ENCODE results near the gene PDE4B.

PDE4B gene

DNA sequence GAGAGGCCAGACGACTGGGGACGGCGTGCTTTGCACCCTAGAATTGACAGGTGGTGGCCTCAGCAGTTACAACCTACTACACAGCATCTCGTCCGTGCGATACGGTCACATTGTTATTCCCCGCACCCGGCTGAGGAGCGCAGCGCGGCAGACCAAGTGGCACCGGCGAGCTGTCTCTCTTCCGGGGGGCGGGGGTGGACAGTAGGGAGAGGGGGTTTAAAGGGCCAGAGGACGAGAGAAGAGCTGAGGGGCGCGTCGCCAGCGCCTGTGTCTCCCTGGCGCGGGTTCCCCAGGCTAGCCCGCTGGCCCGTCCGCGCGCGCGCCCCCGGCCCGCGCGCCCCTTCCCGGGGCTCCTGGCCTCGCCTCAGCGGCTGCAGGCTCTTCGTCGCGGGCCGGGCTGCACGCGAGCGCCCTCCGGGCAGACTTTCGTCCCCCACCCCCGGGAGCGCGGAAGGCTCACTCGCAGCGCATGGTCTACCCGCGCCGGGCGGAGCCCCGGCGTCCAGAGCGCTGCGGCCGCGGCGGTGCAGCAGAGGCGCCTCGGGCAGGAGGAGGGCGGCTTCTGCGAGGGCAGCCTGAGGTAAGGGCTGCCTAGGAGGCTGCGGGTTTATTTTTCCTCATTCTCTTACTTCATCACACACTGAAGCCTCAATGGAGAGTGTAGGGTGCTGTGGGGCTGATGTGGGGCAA lies at the start of gene PDE4B:
PDE4B (plus strand) TSS at position 227 of the 690 bp plus-strand sequence.
- no peak for DNase-seq (ENCODE audit: low read depth in 2 of 2)

DNA sequence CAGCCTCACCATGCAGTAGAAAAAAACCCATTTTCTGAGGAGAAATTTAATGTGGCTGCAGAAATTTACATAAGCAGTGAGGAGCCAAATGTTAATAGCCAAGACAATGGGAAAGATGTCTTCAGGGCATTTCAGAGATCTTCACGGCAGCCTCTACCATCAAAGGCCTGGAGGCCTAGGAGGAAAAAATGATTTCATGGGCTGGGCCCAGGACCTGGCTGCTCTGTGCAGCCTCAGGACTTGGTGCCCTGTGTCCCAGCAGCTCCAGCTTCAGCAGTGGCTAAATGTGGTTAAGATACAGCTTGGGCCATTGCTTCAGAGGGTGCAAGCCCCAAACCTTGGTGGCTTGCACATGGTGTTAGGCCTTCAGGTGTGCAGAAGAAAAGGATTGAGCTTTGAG lies 48.0 kb upstream of the PDE4B start:
- no peak for DNase-seq (ENCODE audit: low read depth in 2 of 2)

DNA sequence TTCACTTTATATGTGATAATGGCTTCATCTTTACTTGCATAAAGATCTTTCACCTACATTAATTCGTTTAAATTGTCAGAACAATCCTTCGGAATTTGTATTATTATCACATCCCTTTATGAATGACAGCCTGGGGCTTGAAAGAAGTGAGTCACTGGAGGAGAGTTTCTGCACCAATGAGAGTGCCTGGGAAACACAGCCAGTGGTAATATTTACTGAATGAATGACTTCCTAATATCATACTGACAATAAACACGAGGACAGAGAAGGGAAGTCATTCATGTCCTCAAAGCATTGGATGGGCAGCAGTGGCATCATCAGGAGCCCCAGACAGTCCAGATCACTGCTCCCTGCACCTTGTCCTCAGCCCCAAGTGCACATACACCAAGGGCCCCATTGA lies 40.7 kb upstream of the PDE4B start:
- DNase-seq (ENCODE audit: low read depth in 2 of 2) = no peak

DNA sequence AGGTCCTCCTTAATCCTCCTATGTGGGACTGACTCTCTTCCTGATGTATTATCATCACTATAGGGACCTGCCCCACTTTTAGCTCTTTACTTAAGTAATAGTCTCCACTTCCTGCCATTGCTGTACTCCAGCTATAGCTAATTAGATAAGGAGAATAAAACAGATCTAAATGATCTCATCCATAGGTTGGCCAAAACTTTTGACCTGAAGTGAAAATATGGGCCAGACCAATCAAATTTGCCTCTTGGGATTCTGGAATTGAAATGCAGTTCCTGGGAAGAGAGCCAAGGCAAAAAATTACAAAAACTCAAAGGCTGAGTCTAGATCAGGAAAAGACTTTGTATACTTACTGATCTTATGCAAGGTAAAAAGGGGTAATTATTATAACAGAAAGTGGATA lies 36.1 kb upstream of the PDE4B start:
- no peak for DNase-seq (ENCODE audit: low read depth in 2 of 2)

DNA sequence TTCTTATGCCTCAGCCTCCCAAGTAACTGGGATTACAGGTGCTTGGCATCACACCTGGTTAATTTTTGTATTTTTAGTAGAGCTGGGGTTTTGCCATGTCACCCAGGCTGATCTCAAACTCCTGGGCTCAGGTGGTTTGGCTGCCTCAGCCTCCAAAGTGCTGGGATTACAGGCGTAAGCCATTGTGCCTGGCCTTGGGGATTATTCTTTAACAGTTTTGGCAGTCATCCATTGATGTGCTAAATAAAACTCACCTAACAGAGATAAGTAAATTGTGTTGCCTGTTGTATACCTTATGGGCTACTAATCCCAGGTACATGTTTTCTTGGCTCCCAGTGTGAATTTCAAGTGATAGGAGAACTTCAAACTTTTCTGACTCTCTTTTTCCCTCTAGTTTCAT lies 35.2 kb upstream of the PDE4B start:
- DNase-seq (ENCODE audit: low read depth in 2 of 2) = no peak

DNA sequence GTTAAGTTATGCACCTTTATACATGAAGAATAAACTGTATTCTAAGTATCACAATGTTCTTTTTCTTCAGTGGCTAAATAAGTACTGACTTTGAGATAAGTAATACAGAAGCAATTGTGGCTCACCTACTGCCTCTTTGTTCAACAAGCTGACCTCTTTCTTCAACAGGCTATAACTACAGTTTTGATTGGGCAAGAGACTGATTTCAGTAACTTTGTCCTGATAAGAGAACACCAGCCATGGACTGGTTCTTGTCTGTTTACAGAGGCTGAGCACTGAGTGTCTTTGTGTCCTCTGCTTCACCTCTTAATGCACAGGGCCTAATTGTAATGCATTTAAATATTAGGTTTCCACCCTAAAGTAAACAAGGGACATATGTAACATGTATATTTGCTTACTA lies 34.6 kb upstream of the PDE4B start:
- no peak for DNase-seq (ENCODE audit: low read depth in 2 of 2)

DNA sequence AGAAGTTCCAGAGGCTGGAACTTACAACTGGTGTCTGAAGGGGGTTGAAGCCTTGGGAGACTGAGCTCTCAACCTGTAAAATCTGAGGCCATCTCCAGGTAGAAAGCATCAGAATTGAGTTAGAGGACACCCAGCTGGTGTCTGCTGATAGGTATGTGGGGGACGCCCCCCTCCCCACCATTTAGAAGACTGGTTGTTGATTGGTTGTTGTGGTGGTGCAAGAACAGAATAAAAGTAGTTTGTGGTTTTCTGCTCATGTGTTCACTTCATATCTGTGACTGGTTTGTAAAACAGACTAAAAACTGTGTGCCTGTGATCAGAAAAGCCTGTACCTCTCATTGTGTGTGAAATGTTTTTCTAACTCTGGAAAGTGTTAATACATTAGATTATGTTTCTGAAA lies 33.2 kb upstream of the PDE4B start:
- DNase-seq (ENCODE audit: low read depth in 2 of 2) = no peak

DNA sequence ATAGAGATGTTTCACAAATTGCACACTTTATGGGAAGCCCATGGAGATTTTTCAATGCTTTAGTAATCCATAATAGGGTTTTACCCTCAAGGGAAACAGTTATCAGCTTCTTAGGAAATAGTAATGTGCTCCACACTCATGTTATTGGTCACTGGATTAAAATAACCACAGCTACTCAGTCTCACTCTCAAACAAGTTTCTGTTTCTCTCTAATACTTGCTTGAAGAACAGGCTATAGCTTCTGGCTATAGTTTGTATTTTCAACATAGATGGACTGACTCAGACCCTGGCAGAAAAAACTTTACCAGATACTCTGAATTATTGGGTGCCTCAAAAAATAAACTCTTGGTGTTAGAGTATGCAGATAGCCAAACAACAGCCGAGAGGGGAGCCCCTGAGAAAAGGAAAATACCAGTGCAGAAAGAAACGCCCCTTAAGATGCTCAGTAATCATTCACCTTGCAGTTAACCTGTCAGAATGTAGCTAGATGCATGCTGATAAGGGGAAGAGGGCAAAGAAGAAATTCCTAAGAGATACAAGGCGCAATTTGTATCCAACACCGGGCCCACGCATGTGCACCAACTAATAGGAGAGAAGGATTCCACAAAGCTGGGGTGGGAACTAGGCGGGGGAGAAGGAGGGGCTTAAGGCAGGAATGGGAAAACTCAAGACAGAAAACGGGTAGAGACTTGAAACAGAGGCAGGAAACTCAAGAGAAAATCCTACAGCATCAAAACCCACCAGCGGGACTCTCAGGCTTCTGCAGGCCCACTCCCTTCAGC lies 30.4 kb upstream of the PDE4B start:
- no peak for DNase-seq (ENCODE audit: low read depth in 2 of 2)

DNA sequence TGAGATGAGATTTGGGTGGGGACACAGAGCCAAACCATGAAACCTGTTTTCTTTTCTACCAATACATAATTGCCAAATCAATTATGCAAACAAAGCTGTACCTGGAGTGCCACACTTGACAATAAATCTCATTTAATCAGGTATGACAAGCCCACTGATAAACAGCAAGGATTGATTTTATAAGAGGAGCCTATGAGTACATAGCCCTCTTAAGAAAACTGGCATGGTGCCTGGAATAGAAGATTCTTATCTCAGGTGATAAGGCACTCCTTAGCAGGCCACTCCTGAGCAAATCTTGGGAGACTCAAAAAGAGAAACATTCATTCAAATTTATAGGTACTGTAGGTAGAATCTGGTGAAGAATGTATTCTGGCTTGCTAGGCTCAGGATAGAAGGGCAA lies 28.6 kb upstream of the PDE4B start:
- no peak for DNase-seq (ENCODE audit: low read depth in 2 of 2)

DNA sequence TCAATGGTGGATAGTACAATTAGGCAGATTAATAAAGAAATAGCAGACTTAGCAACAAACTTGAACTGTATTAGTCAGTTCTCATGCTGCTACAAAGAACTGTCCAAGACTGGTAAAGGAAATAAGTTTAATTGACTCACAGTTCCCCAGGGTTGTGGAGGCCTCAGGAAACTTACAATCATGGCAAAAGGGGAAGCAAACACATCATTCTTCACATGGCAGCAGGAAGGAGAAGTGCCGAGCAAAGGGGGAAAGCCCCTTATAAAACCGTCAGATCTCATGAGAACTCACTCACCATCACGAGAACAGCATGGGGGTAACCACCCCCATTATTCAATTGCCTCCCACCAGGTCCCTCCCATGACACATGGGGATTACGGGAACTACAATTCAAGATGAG lies 27.1 kb upstream of the PDE4B start:
- no peak for DNase-seq (ENCODE audit: low read depth in 2 of 2)

DNA sequence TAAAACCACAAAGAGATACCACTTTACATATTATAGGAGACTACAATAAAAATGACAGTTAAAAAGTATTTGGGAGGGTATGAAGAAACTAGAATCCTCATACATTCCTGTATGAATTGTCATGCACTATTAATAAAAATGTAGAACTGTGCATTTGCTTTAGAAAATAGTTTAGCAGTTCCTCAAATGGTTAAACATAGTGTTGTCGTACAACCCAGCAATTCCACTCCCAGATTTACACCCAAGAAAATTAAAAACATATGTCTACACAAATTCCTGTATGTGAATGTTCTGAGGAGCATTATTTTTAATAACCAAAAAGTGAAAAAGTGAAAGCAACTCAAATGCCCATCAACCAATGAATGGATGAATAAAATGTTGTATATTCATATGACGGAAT lies 23.1 kb upstream of the PDE4B start:
- no peak for DNase-seq (ENCODE audit: low read depth in 2 of 2)

DNA sequence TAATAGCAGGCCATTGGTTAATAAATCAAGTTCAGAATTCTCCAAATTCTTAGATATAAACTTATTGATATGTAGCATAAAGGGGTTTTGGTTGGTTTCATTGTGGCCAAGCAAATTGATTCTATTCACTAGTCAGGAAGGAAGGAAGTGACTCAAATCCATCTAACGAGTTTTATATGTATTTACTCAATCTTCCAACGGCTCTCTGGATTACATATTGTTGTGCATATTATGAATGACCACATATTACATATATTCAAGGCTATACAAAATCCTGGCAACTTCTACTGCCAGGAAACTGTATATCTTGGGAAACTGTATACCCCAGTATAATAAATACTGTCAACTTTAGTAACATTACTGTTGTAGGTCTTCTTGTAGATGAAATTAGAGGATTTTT lies 20.1 kb upstream of the PDE4B start:
- DNase-seq (ENCODE audit: low read depth in 2 of 2) = no peak

DNA sequence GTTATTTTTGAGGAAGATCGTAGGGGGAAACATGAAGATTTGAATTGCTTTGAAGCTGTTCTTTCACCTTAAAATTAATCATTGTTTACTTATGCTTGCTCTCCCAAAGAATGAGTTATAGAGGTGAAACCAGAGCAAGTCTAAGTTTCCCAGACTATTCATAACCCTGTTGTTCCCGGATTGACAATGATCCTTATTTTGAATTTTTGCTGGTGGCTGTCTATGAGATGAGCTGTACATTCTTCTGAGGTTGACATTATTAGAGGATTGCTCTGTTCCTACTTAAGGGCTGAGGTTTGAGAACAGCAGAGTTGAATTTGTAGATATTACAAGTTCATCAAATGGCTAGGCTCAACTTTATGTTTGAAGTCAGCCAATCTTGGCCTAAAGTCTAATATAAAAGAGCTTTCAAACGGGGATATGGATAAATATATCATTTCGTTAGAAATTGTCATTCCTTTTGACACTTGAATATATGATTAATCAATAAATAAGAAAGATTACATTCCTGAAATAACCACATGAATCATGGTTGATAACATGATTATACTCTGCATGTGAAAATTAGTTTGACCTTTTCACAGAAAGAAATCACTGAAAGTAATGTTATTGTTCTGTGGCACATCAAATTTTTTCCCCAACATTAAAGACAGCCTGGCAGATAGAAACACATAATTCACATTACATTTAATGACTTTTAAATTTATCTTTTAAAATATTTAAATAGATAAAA lies 19.1 kb upstream of the PDE4B start:
- no peak for DNase-seq (ENCODE audit: low read depth in 2 of 2)

DNA sequence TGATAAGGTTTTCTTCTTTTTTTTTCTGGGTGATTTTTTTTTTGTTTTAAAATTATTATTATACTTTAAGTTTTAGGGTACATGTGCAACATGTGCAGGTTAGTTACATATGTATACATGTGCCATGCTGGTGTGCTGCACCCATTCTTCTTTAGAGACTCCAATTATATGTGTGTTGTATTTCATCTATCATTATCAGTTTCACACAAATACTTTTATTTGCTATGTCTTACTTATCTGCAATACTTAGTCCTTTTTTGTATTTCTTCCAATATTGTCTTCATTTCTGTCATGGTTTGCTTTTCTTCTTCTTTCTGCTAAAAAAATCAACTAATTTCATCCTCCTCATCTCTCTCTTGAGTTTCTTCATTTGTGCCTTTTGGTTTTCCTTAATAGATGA lies 3.9 kb upstream of the PDE4B start:
- no peak for DNase-seq (ENCODE audit: low read depth in 2 of 2)

DNA sequence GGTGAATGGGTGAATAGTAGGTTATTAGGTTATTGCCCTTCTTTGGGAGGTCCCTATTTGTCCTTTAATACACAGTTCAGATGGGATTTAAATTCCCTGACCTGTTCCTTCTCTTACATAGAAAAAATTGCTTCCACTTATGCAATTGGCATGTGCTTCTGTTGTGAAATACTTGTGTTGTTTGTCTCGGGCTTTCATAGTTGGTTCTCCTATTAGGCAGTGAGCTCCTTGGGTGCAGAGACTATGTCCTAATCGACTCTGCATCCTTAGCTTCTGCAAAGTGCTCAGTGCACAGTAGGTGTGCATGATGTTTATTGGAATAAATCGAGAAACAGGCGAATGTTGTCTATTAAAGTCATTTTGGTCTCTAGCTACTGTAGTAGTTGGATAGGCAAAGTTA lies 1.3 kb upstream of the PDE4B start:
- DNase-seq (ENCODE audit: low read depth in 2 of 2) = no peak

DNA sequence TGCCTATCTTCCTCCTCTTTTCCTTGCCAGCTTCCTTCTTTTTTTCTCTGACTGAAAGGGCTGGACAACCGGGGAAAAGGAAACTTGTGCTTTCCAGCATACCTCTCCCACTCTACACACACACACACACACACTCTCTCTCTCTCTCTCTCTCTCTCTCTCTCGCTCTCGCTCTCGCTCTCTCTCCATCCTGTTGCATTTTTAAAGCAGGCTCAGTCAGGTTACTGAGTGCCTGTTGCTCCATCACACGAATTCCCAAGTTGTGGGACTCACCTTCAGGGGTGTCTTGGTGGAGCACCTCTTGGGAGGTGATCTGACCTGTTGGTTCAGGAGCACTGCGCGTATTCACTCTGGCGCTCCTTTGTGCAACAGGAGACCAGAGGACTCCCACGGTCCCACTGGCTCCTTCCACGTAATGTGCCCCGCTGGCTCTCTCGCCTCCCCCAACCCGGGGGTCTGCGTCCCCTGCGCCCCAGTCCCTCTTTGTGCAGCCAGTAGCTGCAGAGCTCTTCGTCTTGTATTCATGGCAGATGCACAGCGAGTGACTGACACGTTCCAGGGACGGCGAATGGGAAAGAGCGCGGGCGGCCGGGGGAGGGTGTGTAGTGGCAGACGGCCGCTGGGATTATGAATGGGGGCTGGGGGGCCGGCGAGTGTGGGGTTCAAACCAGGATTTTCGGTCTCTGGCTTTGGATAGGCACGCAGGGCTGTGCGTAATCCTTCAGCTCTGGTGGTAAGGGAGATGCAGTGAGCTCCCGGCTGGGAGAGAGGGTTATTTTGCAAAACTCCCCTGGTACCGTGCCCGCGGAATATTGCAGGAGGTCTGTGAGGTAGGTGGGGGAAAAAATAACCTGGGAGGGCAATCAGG lies 660 bp upstream of the PDE4B start:
- DNase-seq (ENCODE audit: low read depth in 2 of 2) = no peak

DNA sequence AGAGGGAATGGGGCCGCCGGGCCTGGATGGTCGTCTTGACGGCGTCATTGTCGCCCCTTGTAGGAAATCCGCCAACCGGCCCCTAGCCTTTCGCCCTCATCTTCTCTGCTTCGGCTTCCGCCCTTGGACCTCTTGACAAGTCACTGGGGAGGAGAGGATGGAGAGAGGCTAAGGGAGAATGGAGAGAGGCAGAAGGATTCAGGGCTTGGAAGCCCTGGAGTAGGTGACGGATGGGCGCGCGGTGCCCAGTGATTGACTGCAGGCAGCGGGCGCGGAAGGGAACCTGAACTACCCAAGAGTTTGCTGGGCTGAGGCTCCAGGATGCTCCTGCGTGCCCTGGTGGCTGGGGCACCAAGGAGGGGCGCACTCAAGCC lies 651 bp downstream of the PDE4B start:
- no peak for DNase-seq (ENCODE audit: low read depth in 2 of 2)

DNA sequence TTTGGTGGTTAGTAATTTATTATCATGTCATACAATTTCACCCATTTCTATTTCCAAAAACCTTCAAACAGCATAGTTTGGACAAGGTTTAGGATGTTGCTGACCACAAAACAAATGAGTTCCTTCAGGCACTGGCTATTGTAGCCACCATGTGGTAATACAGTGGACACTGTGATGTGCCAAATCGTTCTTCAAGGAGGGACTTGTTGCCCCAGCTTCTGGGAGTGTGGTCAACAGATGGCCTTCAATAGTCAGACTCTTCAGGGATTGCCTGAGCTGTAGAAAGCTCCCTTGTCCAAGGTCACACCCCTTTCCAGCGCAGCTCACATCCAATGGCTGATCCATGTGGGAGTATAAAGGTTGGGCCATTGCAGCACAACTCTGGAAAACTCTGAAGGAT lies 2.6 kb downstream of the PDE4B start:
- DNase-seq (ENCODE audit: low read depth in 2 of 2) = no peak

DNA sequence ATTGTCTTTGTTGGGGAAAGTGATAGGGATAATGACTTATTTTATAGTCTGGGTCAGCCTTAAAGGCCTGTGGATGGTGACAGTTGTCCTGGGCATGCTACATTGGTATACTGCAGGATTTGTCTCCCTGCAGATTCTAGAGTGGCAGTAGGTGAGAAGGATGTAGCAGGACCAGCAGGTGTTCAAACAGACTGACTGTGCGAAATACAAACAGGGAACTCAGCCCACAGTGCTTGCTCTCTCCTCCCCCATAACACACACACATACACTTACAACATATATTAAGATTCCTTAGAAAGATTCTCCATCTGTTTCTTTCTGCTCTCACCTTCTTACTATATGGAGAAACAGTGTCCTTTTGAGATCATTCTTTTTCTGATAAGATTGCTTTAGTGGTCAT lies 6.9 kb downstream of the PDE4B start:
- no peak for DNase-seq (ENCODE audit: low read depth in 2 of 2)

DNA sequence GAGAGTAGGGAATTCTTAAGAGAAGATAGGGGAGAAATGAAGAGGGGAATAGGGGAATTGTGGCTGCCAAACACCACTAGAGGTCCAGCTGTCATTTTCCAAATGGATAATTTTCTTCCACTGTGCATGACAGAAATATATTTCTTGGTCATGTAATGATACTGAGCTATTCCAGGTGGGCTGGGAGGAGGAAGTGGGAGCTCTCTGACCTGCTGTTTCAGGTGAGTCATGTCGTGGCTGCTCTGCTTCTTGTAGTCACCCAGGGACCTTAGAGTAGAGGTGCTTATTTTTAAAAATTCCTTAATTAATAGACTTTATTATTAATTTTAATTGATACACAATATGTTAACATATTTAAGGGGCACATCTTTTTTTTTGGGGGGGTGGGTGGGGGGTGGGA lies 11.9 kb downstream of the PDE4B start:
- no peak for DNase-seq (ENCODE audit: low read depth in 2 of 2)

DNA sequence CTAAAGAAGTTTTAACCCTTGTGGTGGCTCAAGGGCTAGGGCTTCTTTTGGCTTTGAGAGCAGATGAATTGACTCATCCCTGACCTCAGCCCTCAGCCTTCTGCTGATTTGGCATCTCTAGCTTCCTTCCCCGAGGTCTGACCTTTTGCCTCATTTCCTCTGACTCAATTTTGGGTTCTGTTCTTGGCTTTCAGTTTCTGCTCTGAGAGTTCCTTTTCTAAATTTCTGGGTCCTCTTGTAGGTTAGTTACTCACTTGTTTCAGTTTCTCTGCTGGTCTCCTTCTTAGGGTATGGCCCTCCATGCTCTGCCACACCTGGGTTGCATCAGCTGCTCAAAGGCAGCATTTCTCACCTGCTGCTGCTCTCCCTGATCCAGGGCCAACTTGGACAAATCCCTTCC lies 19.4 kb downstream of the PDE4B start:
- DNase-seq (ENCODE audit: low read depth in 2 of 2) = peak; percentile 49 to 56

DNA sequence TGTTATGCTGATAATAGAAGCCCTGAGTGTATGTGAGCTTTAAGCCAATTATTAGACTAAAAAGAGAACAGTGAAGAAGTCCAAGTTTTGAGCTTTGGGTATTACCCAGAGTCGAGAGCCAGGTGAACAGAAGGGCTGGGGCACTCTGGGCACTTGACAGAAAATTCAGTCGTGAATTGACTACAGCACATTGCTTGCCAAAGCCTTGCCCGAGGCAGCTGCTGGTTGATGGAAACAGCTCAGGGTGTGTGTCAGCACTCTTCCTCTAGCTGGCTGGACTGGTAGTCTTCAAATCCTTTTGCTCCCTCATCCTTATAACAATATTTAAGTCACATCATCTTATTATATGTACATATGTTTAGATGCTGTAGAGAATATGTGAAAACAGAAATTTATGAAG lies 21.3 kb downstream of the PDE4B start:
- no peak for DNase-seq (ENCODE audit: low read depth in 2 of 2)
